ENCODE measurements around the gene ACSF3.
"Not testable (repeated sequence)": the region's sequence is repeated elsewhere in the genome, so short reads cannot be mapped to it uniquely, and the experiment has no call there.

Gene ACSF3

GRCh38 chr16:89089120-89089519, 4.5 kb upstream of the ACSF3 start:
- TF ChIP-seq CTCF (IDR thresholded peaks at IDR 0.05; ENCODE audit: insufficient read depth, low read depth, low read length, missing control alignments) = no peak
- H3K4me3 ChIP-seq (ENCODE audit: low read depth, low read length) = no peak overlapping the region
- DNase-seq (ENCODE audit: low read depth) = no peak

GRCh38 chr16:89090182-89090630, 3.4 kb upstream of the ACSF3 start:
- H3K4me3 ChIP-seq (ENCODE audit: low read depth, low read length) = no peak overlapping the region
- no peak for TF ChIP-seq CTCF (IDR thresholded peaks at IDR 0.05; ENCODE audit: insufficient read depth, low read depth, low read length, missing control alignments)
- no peak for DNase-seq (ENCODE audit: low read depth)

GRCh38 chr16:89090669-89091426, 2.8 kb upstream of the ACSF3 start:
- TF ChIP-seq CTCF (IDR thresholded peaks at IDR 0.05; ENCODE audit: insufficient read depth, low read depth, low read length, missing control alignments) = no peak
- DNase-seq (ENCODE audit: low read depth) = no peak
- H3K4me3 ChIP-seq (ENCODE audit: low read depth, low read length) = no peak overlapping the region

GRCh38 chr16:89092013-89092412, 1.6 kb upstream of the ACSF3 start:
- no peak for TF ChIP-seq CTCF (IDR thresholded peaks at IDR 0.05; ENCODE audit: insufficient read depth, low read depth, low read length, missing control alignments)

GRCh38 chr16:89093252-89093601, 425 bp upstream of the ACSF3 start:
- H3K4me3 ChIP-seq (ENCODE audit: low read depth, low read length) = peak overlapping the region; percentile 66
- DNase-seq (ENCODE audit: low read depth) = not testable (repeated sequence)

More at GRCh38 chr16:89092013-89092412, 1.6 kb upstream of the ACSF3 start:
- no peak overlapping the region for H3K4me3 ChIP-seq (ENCODE audit: low read depth, low read length)
- DNase-seq (ENCODE audit: low read depth) = no peak

- TF ChIP-seq CTCF (IDR thresholded peaks at IDR 0.05; ENCODE audit: insufficient read depth, low read depth, low read length, missing control alignments) = no peak
- peak overlapping the region; percentile 82 for H3K4me3 ChIP-seq (ENCODE audit: low read depth, low read length)
- no peak for DNase-seq (ENCODE audit: low read depth)
Observed at GRCh38 chr16:89094252-89094879, 714 bp downstream of the ACSF3 start.

GRCh38 chr16:89094880-89095258, 1.2 kb downstream of the ACSF3 start:
- no peak for TF ChIP-seq CTCF (IDR thresholded peaks at IDR 0.05; ENCODE audit: insufficient read depth, low read depth, low read length, missing control alignments)
- DNase-seq (ENCODE audit: low read depth) = no peak
- H3K4me3 ChIP-seq (ENCODE audit: low read depth, low read length) = peak overlapping the region; percentile 82

Measured in GM12865 (cell line).